ENCODE measurements around the gene HCFC1. TPM values are rescaled to one million over a fixed set of nuclear protein-coding genes. Genes with fewer than 3 reads are reported as not detected.

HCFC1 gene
- total RNA-seq, 1 experiment from 2014 or later, result 95.6 TPM

- CTCF ChIA-PET, result no interaction called here
- no peaks in the 10 kb centered on the region for H3K9me3 Mint-ChIP-seq (ENCODE audit: unreplicated experiment)
- H3K4me1 Mint-ChIP-seq (ENCODE audit: low read depth, unreplicated experiment), result no peaks in the 10 kb centered on the region
- peaks cover 36% of the 10 kb centered on the region for H3K36me3 Mint-ChIP-seq (ENCODE audit: insufficient read depth, unreplicated experiment)
- no peak for TF ChIP-seq CTCF (IDR thresholded peaks at IDR 0.05; ENCODE audit: insufficient read depth in 1 of 2, low read depth in 1 of 2, low read length in 1 of 2, severe bottlenecking in 1 of 2, unreplicated experiment in 1 of 2)
- no peak for DNase-seq
- POLR2A ChIA-PET, result no interaction called here
- no peak overlapping the region for H3K4me3 ChIP-seq (ENCODE audit: low read depth, low read length)
- no peaks in the 10 kb centered on the region for H3K27me3 Mint-ChIP-seq (ENCODE audit: insufficient read depth, unreplicated experiment)
- BruUV-seq (replicated peaks), result no TSS peak
- no peaks in the 10 kb centered on the region for H3K27me3 ChIP-seq (replicated peaks; ENCODE audit: control insufficient read depth, insufficient read depth, low read length)
- H3K4me3 Mint-ChIP-seq (ENCODE audit: unreplicated experiment), result no peak overlapping the region
- no peaks in the 10 kb centered on the region for H3K36me3 ChIP-seq (ENCODE audit: control insufficient read depth, insufficient read depth, low read length)
- intact Hi-C loops (cut with micrococcal nuclease; ENCODE audit: unreplicated experiment), result no loop called here
- H3K4me1 ChIP-seq, result peaks cover 4% of the 10 kb centered on the region; the same call in 1 of the 2 replicates
- no peaks in the 10 kb centered on the region for H3K9me3 ChIP-seq
- H3K27ac Mint-ChIP-seq (ENCODE audit: unreplicated experiment), result peak overlapping the region; percentile 30
Measured at GRCh38 chrX:153931748-153932147, 39.9 kb downstream of the HCFC1 start.

- H3K4me1 ChIP-seq, result peaks cover 8% of the 10 kb centered on the region; the same call in 1 of the 2 replicates
- CTCF ChIA-PET, result interaction anchor here (1.0 kb wide), 1 partner anchor 16 kb away, joined by 3 read pairs; no protein-coding TSS in a partner anchor
- no peaks in the 10 kb centered on the region for H3K36me3 ChIP-seq (ENCODE audit: control insufficient read depth, insufficient read depth, low read length)
- Mint-ChIP-seq H3K36me3 (ENCODE audit: insufficient read depth, unreplicated experiment) (peaks cover 36% of the 10 kb centered on the region), H3K27me3 (ENCODE audit: insufficient read depth, unreplicated experiment) (no peaks in the 10 kb centered on the region), H3K9me3 (ENCODE audit: unreplicated experiment) (no peaks in the 10 kb centered on the region), H3K4me3 (ENCODE audit: unreplicated experiment) (no peak overlapping the region), H3K27ac (ENCODE audit: unreplicated experiment) (peak overlapping the region; percentile 30), H3K4me1 (ENCODE audit: low read depth, unreplicated experiment) (no peaks in the 10 kb centered on the region)
- no TSS peak for BruUV-seq (replicated peaks)
- H3K9me3 ChIP-seq, result no peaks in the 10 kb centered on the region
- intact Hi-C loops (cut with micrococcal nuclease; ENCODE audit: unreplicated experiment), result no loop called here
- DNase-seq, result no peak
- no peak for TF ChIP-seq CTCF (IDR thresholded peaks at IDR 0.05; ENCODE audit: insufficient read depth in 1 of 2, low read depth in 1 of 2, low read length in 1 of 2, severe bottlenecking in 1 of 2, unreplicated experiment in 1 of 2)
- H3K4me3 ChIP-seq (ENCODE audit: low read depth, low read length), result no peak overlapping the region
- H3K27me3 ChIP-seq (replicated peaks; ENCODE audit: control insufficient read depth, insufficient read depth, low read length), result no peaks in the 10 kb centered on the region
- POLR2A ChIA-PET, result no interaction called here
Measured at GRCh38 chrX:153931151-153931550, 40.5 kb downstream of the HCFC1 start.

- H3K9me3 ChIP-seq, result no peaks in the 10 kb centered on the region
- H3K36me3 ChIP-seq (ENCODE audit: control insufficient read depth, insufficient read depth, low read length), result no peaks in the 10 kb centered on the region
- H3K9me3 Mint-ChIP-seq (ENCODE audit: unreplicated experiment), result no peaks in the 10 kb centered on the region
- H3K27me3 ChIP-seq (replicated peaks; ENCODE audit: control insufficient read depth, insufficient read depth, low read length), result no peaks in the 10 kb centered on the region
- TF ChIP-seq CTCF (IDR thresholded peaks at IDR 0.05; ENCODE audit: insufficient read depth in 1 of 2, low read depth in 1 of 2, low read length in 1 of 2, severe bottlenecking in 1 of 2, unreplicated experiment in 1 of 2), result no peak
- no peak for DNase-seq
- no peaks in the 10 kb centered on the region for H3K27me3 Mint-ChIP-seq (ENCODE audit: insufficient read depth, unreplicated experiment)
- H3K36me3 Mint-ChIP-seq (ENCODE audit: insufficient read depth, unreplicated experiment), result peaks cover 36% of the 10 kb centered on the region
- ChIA-PET CTCF (interaction anchor here (1.0 kb wide), 1 partner anchor 17 kb away, joined by 3 read pairs; no protein-coding TSS in a partner anchor), POLR2A (no interaction called here)
- peaks cover 8% of the 10 kb centered on the region; the same call in 1 of the 2 replicates for H3K4me1 ChIP-seq
- H3K27ac Mint-ChIP-seq (ENCODE audit: unreplicated experiment), result no peak overlapping the region
- intact Hi-C loops (cut with micrococcal nuclease; ENCODE audit: unreplicated experiment), result no loop called here
- no peak overlapping the region for H3K4me3 ChIP-seq (ENCODE audit: low read depth, low read length)
- no peaks in the 10 kb centered on the region for H3K4me1 Mint-ChIP-seq (ENCODE audit: low read depth, unreplicated experiment)
- H3K4me3 Mint-ChIP-seq (ENCODE audit: unreplicated experiment), result no peak overlapping the region
- no TSS peak for BruUV-seq (replicated peaks)
Measured at GRCh38 chrX:153930011-153930910, 41.4 kb downstream of the HCFC1 start.
